Renal pelvis (tissue), 4 donors: ENCODE results near the gene SMARCD3. TPM values are rescaled to one million over a fixed set of nuclear protein-coding genes. Genes with fewer than 3 reads are reported as not detected.

ENCODE experiments used
- DNase-seq: peaks from one replicate; pipeline ENCODE4 v3.0.0-alpha.2; 2013
- polyA plus RNA-seq, 3 donors: library from polyadenylated mRNA; unstranded; fragments of 120-200 nt; gene quantifications; one replicate each; pipeline ENCODE4 v1.2.1, GENCODE V29; 2013; ENCODE audit not compliant: insufficient read length in 3 of 3

Gene SMARCD3
- polyA plus RNA-seq, 3 donors, result 76.0 to 80.1 (median 77.1) TPM

DNA sequence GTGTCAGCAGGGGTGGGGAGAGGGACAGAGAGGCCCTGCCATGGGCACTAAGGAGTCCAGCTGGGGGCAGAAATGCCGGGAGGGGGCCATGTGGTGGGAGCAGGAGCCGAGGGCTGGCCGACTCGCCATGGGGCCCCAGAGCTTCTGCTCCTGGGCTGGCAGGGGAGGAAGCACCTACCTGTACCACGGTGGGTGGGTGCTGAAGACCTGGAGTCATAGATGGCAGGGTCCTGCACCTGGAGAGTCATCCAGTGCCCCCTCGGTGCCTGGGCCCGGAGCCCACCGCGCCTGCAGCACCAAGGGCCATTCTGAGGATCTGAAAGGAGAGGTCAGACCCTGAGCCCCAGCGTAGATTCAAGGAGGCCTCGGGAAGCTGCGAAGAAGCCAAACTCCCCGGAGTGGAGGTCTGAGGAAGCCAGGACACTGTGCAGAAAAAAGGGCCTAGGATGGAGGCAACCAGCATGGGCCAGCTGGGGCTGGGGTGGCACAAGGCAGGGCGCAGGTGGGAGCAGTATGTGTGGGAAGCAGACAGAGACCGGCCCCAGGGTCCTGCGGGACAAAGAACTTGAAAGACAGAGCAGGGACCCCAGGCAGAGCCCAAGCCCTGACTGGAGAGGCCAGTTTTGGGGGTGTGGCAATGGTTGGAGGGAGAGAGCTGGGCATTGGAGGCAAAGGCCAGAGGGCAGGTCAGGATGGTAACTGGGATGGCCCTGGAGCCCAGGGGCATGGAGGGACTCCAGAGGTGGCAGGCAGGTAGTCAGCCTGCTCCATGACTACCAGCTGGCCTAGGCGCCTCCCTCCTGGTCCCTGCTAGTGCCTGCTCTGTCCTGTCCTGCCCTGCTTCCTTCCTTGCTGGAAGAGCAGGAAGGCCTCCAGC, 26.7 kb upstream of the SMARCD3 start:
- no peak for DNase-seq

GRCh38 chr7:151274396-151274795, 25.9 kb upstream of the SMARCD3 start:
- DNase-seq, result no peak

- DNase-seq, result no peak
These were observed 25.3 kb upstream of the SMARCD3 start for GRCh38 chr7:151273651-151274390.

DNA sequence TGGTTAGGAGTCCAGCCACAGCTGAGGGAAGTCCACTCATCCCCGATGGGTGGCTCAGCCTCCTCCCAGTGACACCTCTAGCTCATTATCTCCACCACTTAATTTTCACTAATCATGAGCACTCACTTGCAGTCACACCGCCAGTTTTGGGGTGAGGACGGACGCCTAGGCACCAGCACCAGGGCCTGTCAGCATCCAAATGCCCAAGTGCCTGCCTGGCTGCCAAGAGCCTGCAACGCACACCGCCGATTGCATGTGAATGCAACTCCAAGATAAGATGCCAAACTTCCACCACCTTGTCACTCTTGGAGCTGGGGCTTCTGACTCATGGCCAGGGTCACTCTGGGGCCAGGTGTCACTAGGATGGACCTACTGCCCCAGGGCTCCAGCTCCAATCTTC, 24.4 kb upstream of the SMARCD3 start:
- no peak for DNase-seq

GRCh38 chr7:151272405-151272804, 23.9 kb upstream of the SMARCD3 start:
- DNase-seq, result no peak

GRCh38 chr7:151271699-151272355, 23.3 kb upstream of the SMARCD3 start:
- no peak for DNase-seq

DNA sequence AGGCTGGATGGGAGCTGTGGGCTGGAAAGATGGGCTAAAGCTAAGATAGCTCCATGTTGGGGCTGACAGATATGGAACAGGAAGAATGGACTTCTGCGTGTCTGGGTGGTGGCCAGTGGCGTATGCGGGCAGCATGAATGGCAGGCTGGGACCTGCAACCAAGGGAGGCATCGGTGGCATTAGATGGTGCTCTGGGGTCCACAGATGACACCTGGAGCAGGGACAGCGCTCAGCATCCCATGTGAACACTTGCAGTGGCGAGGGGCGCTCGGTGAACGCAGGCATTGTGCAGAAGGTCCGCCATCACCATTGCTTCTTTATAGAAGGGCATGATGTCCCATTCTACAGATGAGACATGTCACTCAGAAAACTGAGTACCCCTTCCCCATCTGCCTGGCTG, 21.0 kb upstream of the SMARCD3 start:
- DNase-seq, result no peak

DNA sequence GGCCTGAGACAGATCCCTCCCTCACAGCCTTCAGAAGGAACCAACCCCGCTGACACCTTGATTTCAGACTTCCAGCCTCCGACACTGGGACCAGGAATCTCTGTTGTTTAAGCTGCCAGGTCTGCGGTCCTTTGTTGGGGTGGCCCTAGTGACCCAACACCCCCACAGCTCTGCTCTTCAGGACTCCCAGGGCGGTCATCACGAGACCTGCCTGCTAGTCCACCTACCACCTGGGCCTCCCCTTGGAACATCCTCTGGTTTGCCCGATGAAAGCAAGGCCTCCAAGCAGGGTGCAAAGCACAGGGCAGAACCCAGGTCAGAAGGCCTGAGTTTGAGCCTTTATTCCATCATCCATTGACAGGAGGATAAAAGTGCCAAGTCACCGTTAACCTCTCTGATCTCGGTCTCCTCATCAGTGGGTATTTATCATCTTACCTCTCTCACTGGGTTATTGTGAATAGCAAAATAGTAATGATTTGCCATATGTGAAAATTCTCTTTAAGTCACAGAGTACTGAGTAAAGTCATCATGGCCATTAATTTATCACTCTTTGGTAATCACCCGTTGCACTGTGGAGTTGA, 16.9 kb upstream of the SMARCD3 start:
- no peak for DNase-seq

GRCh38 chr7:151264615-151265014, 16.1 kb upstream of the SMARCD3 start:
- no peak for DNase-seq

DNA sequence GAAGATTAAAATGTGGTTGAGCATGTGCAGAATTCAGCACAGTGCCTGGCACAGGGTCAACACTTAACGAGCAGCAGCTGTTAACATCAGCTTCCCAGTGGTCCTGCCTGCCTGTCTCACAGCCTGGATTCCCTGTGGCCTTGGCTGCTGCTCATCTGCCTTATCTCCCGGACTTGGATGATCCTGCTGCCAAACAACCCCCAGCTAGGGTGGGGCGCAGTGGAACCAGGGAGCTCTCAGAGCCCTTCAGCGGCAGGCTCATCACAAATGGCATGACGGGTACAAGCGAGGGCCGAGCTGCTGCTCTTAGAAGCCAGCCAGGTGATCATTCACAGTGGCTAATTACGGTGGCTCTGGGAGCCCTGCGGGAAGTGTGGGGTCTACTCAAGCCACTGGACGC, 13.0 kb upstream of the SMARCD3 start:
- no peak for DNase-seq

GRCh38 chr7:151260883-151261282, 12.4 kb upstream of the SMARCD3 start:
- DNase-seq, result no peak

GRCh38 chr7:151260471-151260870, 12.0 kb upstream of the SMARCD3 start:
- no peak for DNase-seq

DNA sequence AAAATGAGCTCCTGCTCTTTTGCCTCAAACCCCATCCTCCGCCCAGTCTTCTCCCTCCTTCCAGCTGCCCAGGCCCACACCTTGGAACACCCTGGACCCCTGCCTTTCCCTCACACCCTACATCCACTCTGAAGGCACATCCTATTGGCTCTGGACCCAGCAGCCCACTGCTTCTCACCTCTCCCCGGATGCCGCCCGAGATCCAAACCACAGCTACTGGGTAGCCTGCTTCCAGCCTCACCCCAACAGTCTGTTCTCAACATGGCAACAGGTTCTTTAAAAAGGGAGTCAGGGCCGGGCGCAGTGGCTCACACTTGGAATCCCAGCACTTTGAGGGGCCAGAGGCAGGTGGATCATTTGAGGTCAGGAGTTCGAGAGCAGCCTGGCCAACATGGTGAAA, 9.5 kb upstream of the SMARCD3 start:
- no peak for DNase-seq

DNA sequence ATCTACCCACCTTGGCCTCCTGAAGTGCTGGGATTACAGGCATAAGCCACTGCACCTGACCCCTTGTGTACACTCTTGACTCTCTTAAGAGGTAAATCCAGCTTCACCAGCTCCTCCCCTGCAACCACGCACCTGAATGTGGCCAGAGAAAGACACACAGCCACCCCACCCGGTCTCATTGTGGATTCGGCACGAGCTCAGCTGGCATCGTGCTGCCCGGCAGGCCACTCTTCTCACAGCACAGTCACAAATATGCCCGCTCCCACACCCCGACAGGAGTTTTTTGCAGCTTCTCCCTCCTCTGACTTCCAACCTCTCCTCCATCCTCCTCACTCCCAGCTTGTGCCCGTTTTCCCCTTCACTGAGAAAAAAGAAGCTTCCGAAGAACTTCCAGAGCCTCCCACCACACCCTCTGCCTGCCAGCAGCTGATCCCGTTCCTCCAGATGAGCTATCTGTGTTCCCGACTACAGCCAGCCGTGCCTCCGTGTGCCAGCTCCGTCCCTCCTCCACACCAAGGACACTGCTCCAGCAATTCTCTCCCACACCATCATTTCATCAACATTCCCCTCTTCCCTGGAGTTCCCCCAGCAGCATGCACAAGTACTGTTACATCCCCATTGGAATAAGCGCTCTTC, 8.0 kb upstream of the SMARCD3 start:
- DNase-seq, result no peak

DNA sequence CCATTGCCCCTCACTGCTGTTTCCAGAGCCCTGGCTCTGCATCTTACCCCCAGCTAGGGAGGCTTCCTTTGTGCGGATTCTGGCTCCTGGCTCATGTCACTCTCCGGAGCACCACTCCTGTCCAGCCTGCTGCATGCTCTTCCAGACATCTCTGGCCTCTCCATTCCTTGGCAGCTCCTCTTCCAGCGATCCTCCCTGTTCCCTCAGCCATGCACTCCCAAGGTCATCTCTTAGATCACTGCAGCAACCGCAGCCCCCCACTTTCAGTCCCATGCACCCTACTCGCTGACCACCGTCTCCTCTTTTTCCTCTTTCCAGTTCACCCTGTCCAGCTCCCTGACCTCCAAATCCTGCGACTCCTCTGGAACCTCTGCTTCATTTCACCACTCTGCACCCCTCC, 6.9 kb upstream of the SMARCD3 start:
- DNase-seq, result no peak

DNA sequence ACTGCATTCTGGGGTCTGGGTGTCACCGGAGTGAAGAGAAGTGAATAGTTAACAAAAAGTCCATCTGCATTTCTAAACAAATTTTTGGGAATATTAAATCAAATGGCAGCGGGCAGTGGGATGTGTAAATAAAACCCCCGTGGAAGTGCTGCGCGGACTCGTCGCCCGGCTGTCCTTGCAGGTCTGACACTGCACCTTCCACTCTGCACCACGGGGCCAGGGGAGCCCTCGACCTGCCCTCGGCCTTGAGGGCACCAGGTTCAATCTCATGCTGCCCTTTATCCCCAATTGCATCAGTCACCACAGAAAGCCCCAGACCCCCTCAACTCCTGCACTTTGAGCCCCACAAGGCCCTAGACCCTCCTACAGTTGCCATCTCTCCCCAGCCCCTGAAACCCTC, 6.4 kb upstream of the SMARCD3 start:
- no peak for DNase-seq

DNA sequence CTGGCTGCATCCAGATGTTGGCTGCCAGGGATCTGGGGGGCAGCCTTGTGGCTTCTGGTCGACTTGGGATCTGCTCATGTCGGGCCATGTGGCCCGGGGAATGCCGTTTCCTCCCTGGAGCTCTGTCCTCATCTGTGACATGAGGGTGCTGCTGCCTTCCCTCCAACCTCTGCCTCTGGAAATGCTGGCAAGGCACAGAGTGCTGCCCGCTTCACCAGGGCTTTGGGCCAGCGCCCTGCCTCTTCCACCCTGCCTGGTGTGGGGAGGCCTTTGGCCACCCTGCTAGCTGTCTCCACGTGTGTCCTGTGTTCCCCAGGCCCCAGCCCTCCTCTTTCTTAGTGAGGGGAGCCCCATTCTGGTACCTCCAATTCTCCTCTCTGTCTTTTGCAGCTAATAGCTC, 5.8 kb upstream of the SMARCD3 start:
- DNase-seq, result no peak

DNA sequence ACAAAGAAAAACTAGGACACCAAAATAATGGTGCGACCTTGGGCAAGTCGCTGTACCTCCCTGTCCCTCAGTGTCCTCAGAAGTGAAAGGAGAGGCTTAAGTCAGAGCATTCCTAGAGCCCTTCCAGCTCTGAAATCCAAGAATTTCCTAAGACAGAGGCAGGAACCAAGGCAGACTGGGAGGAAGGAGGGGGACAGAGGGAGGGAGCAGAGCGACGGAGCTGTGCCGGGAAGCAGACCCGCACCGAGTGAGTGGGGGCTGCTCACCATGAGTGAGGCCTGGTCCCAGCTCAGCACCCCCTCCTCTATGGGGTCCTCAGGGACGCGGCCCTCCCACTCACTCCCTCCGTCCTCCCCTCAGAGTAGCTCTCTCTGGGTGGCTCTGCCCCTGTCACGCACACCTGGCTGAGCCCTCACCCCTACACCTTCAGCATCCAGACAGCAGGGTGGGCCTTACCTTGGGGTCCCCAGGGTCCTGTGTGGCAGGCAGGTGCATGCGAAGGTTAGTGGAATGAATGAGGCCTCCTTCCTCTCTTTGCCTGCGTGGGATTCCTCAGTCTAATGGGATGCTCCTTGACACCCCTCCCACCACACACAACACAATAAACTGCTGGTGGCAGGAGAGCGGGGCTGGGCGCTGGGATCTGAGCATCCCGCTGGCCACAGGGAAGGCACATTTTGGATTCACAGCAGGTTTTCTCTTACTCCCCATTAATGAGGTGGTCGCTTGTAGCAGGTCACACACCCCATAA, 4.6 kb upstream of the SMARCD3 start:
- DNase-seq, result no peak

DNA sequence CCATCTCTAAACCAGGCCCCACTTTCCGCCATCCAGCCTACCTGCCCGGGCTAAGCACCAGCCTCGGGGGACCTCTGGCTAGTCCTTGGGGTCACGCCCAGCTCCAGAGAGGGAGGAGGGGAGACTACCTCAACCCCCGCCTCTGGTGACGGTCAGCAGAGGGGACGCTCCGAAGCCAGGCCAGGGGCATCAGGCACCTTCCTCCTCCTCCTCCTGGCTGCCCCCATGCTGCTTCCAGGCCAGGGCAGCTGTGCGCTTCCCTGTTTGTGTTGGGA, 4.0 kb upstream of the SMARCD3 start:
- DNase-seq, result no peak

- peak; percentile 85 for DNase-seq
These were observed 3.4 kb upstream of the SMARCD3 start for GRCh38 chr7:151251689-151252560.

DNA sequence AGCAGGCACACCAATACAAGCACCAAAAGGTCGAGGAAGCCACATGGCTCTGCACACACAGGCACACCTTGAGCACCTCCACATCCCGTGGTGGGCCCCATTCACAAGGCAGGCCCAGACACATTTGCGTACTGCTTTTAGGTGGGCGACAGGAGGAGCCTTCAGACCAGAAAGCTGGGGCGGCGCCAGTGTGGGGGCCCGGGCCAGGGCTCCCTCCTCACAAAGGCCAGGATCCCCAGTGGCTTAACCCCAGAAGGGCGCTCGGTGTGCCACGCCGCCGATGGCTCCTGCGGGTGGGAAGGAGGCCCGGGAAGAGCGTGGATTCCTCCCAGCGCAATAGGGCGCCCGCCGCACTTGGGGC, 2.8 kb upstream of the SMARCD3 start:
- DNase-seq, result no peak
